Hematopoietic multipotent progenitor cell treated with erythropoietin and hydrocortisone succinate and interleukin-3 and kit ligand, for 8 days (in vitro differentiated cells): ENCODE measurements around the gene NPBWR2.
"Not testable (repeated sequence)": the region's sequence is repeated elsewhere in the genome, so short reads cannot be mapped to it uniquely, and the experiment has no call there.

Source experiments
- DNase-seq: peaks from one replicate; pipeline ENCODE4 v3.0.0-alpha.2; 2015

The NPBWR2 gene

DNA sequence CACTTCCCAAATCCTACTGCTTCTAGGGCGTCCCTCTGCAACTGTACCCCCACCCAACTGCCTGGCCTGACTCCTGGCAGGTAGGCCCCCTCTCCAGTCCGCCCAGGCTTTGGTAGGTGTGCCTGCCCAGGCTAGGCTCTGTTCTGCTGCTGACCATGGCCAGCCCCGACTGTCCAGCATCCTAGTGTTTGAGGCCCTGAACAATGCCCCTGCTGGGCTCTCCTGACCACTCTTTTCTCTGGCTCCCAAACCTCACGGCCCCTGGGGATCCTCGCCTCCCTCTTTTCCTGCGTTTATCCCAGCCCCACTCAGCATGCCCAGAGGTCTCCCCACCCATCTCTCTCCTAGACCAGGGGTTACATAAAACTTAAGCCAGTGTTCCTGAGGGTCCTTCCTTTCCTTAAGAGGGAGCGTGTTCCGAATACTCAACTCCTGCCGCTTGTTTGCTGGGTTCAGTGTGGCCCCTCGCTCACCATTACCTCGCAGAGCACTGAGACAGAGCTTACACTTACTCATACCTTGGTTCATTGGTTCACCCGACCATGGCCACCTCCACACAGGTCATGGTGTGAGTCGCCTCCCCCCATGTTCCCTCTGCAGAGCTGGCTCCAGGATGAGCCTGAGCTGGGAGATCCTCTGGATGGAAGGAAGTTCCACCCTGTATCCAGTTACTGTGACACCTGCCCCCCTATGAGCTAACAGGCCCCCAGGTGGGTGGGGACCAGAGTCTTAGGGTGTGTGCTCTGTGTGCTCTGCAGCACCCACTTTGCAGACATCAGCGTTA, 35.8 kb upstream of the NPBWR2 start:
- DNase-seq: no peak

DNA sequence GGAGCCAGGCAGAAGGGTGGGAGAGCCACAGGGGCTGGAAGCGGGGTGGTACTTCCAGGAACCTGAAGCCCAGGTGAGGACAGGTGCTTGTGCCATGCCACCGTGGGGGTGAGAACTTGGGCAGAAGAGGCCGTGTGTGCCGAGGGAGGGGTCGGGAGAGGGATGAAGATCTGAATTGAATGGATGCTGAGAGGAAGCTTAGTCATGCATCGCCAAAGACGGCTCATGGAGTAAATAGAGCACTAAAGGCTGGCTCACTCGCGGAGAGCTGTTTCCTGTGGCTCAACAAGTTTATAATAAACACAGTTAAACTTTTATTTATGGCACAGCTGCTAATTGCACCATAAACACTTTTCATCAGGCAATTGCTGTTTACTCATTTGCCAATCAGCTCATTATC, 35.2 kb upstream of the NPBWR2 start:
- DNase-seq: no peak

DNA sequence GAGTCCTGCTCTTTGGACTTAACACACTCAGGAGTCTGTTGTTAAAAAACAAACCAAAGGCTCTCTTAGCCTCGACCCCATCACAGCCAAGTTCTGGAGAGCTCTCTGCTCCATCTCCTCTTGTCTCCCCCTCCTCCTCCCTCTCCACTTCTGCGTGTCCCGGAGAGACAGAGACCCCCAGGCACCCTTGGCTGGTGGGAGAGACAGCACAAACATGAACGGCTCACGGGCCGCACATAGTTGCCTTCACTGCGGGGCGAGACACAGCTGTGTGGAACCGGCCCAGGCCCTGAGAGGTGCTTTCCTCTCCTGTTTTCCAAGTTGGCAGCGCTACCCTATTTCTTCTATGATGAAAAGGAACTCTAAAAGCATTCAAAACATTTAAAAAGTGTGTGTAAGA, 33.6 kb upstream of the NPBWR2 start:
- no peak for DNase-seq

DNA sequence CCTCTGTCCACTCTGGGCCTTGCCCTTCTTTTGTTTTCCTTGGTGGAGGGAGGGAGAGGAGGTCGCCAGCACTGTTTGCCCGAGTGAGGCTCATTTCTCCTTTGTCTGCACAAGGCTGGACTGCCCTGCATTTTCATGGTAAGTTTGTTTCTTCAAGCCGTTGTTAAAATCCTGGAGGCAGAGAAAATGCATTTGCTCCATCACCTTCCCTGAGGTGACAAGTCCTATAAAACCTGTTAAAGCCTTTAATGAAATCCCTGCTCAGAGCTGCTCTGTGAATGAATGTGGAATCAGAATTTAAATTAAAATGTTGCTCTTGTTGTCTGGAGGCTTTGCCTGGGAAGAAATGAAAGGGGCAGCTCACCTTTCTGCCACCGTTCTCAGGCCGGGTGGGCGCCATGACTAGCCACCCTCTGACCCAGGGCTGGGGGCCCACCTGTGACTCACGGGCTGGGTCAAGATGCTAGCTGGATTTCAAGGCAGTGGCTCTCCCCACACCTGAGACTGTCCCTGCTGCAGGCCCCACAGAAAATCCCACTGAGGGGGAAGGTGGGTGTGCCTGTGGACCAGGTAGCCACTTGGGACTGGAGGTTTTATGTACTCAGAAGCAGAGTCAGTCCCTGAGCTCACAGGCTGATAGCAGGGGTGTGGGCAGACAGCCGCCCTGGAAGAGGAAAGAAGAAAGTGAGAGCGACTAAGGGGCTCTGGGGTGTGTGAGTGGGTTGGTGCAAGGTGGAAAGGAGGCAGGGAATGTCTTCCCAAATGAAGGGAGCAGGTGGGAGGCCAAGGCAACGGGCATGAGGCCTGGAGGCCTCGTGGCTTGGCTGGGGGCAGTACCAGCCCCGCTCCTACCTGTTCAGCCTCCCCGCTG, 32.9 kb upstream of the NPBWR2 start:
- DNase-seq: no peak

DNA sequence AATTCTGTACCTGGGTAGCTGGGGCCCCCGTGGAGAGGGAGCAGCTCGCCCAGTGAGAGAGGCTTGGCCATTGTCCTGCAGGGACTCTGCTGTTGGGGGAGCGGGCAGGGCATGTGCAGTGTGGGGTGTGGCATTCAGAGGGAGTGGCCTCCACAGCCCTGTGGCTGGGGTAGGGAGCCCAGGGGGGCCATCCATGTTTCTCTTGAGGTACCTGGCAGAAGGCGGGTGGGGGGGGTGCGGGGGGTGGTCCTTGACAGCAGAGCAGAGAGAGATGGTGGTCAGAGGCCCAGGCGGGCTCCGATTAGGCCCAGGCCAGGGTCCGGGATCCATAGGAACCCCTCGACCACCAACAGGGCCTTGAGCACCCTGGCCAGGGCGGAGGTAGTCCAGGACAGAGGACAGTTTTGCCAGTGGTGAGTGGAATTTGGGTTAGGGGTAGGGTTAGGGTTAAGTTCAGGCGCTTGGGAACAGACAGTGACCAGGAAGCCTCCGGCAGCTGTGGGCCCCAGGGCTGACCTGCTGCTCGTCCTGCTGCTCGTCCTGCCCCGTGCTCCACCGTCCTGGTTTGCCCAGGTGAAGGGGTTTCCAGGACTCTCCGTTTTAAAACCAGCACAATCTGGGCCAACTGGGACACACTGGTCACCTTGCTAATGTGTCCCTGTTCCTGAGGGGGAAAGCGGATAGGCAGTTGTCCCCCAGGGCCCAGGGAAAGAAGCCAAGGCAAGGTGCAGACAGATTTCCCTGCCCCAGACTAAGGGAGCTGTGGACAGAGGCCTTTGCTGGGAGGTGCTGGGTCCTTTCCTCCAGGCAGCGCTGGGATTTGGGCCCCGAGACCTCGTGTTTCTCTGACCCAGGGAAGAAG, 32.1 kb upstream of the NPBWR2 start:
- no peak for DNase-seq

DNA sequence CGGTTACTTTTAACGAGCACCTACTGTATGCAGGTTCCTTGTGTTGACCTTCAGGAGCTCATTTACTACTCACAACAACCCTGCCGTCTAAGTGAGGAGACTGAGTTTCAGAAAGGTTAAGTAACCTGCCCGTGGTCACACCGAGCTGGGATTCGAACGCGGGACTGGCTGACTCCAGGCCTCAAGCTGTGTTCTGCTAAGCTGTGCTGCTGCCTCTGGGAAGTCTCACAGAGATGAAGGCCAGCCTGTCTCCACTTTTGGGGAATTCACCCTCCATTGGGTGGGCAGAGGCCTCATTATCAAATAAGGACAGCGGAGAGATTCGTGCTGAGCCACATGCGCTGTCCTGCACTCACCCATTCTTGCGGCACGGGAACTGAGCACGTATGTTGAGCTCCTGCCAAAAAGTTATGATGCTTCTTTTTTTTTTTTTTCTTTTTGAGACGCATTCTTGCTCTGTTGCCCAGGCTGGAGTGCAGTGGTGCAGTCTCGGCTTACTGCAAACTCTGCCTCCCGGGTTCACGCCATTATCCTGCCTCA, 31.0 kb upstream of the NPBWR2 start:
- no peak for DNase-seq

DNA sequence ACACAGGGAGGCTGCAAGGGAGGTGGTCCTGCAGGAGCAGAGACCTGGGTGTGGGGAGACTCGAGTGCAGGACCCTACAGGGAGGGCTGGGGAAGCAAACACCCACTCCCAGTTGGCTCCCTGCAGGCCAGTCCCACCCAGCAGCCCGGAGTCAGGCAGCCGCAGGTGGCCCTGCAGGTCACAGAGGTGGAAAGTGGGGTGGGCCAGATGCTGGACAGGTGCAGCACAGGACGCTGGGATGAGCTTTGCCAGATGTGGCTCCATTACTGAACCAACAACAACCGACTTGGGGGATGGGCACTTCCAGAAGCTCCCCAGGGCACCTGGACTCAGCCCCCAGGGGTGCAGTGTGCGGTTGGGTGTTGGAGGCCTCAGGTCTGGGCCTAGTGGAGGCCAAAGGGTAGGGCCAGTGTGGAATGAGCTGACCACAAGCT, 30.2 kb upstream of the NPBWR2 start:
- no peak for DNase-seq

DNA sequence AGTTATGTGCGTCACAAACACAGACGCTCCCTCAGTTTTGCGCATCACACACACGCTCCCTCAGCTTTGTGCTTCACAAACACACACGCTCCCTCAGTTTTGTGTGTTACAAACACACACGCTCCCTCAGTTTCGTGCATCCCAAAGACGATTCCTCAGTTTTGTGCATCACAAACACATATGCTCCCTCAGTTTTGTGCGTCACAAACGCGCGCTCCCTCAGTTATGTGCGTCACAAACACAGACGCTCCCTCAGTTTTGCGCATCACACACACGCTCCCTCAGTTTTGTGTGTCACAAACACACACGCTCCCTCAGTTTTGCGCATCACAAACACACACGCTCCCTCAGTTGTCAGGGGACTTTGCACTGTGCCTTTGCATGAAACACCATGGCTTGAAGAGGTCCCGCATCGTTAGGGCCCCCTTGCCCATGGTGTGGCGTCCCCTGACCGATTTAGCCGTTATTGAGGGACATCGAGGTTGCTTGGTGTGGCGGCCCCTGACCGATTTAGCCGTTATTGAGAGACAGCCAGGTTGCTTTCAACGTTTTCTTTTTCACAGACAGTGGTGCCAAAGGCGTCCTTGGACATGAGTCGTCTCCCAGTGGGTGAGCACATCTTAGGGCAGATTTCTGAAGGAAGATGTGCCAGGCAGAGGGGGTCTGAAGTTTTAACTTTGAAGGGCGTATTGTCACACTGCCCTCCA, 28.8 kb upstream of the NPBWR2 start:
- DNase-seq: no peak

DNA sequence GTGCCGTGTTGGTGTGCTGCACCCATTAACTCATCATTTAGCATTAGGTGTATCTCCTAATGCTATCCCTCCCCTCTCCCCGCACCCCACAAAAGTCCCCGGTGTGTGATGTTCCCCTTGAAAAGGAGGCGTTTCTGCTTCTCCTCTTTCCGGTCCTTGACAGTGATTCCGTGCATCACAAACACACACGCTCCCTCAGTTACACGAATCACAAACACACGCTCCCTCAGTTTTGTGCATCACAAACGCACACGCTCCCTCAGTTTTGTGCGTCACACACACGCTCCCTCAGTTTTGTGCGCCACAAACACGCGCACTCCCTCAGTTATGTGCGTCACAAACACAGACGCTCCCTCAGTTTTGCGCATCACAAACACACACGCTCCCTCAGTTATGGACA, 27.4 kb upstream of the NPBWR2 start:
- not testable (repeated sequence) for DNase-seq

DNA sequence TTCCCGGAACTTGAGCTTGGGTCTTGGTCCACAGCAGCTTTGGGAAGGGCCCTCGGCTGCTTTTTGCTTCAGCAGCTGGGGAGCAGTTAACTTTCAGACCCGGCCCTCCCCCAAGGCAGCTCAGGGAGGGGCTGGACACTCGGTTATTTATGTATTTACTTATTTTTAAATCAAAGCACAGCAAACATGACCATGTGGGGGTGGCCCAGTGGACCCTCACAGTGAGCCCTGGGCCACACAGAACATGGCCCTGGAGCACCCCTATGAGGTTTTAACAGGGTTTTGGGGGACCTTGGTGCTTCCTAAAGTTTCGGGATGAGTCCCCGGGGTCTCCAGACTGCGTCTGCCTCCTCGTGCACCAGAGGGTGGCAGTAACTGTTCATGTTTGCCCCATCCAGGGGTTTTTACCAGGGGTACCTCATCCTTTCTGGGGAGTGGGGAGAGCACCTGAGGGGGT, 26.6 kb upstream of the NPBWR2 start:
- DNase-seq: peak; percentile 6

DNA sequence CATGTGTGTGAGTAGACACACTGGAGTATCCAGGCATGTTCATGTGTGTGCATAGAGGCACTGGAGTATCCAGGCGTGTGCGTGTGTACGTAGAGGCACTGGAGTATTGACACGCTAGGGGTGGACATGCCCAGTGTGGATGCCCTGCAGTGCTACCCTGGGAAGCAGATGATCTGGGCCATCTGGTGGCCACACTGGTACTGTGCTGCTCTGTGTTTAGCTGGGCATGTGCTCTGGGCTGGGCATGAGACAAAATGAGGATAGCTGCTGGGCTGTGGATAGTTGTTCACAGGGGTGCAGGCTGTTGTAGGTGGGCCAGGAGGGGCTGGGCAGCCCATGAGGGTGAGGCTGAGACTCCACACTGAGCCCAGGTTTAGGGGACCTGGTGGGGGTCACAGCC, 24.0 kb upstream of the NPBWR2 start:
- peak; percentile 47 for DNase-seq

DNA sequence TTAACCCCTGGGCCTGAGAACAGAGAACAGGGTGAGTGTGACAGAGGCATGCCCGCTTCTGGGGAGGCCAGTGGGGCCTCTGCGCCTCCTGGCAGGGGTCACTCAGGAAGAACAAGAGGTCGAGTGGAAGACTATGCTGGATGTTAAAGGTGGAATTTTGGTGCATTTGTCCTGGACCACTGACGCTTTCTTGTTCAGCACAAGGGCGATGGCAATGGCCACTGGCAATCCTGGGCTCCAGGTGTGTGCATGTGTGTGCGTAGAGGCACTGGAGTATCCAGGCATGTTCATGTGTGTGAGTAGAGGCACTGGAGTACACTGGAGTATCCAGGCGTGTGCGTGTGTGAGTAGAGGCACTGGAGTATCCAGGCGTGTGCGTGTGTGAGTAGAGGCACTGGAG, 23.5 kb upstream of the NPBWR2 start:
- DNase-seq: no peak

DNA sequence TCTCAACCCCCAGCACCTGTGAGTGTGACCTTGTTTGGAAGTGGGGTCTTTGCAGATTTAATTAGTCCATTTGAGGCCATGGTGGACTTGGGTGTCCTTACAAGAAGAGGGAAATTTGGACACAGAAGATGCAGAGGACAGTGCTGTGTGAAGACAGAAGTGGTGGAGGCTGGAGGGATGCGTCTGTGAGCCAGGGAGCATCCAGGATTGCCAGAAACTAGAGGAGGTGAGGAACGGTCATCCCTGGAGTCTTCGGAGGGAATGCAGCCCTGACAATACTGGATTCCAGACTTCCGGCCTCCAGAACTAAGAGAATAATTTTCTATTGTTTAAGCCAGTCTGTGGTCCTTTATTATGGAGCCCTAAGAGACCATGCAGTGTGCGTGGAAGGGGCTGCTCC, 22.9 kb upstream of the NPBWR2 start:
- no peak for DNase-seq

DNA sequence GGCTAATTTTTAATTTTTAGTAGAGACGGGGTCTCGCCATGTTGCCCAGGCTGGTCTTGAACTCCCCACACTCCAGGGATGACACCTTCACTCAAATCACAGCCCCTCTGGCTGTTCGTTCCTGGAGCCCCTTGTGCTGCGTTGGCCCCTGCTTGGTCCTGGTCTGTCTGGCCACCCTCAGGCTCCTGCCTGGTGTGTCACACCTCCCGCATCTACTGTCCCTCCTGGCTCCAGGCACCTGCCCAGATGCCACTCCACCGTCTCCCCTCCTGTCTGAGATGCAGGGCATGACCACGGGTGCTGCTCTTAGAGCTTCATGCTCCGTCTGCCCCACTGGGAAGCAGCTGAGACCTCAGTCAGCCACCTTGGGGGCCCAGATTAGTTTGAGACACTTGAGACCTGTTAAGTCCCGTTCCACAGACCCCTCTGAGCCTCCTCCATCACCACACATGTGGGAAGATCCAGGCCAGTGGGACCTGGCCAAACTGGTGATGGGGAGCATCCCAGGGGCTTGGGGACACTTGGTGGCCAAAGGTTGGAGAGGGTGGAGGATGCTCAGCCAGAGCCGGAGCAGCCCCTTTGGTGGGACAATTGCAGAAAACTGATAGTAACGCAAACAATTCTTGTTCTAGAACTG, 21.9 kb upstream of the NPBWR2 start:
- no peak for DNase-seq

DNA sequence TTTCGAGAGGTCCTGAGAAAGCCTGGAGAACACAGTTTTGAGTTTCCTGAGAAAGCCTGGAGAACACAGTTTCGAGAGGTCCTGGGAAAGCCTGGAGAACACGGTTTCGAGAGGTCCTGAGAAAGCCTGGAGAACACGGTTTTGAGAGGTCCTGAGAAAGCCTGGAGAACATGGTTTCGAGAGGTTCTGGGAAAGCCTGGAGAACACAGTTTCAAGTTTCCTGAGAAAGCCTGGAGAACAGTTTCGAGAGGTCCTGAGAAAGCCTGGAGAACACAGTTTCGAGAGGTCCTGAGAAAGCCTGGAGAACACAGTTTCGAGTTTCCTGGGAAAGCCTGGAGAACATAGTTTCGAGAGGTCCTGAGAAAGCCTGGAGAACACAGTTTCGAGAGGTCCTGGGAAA, 16.2 kb upstream of the NPBWR2 start:
- not testable (repeated sequence) for DNase-seq

DNA sequence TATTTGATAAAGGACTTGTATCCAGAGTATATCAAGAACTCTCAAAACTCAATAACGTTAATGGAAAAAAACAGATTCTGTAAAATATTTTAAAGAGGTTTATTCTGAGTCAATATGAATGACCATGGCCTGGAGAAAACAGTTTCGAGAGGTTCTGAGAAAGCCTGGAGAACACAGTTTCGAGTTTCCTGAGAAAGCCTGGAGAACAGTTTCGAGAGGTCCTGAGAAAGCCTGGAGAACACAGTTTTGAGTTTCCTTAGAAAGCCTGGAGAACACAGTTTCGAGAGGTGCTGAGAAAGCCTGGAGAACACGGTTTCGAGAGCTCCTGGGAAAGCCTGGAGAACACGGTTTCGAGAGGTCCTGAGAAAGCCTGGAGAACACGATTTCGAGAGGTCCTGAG, 15.6 kb upstream of the NPBWR2 start:
- not testable (repeated sequence) for DNase-seq

DNA sequence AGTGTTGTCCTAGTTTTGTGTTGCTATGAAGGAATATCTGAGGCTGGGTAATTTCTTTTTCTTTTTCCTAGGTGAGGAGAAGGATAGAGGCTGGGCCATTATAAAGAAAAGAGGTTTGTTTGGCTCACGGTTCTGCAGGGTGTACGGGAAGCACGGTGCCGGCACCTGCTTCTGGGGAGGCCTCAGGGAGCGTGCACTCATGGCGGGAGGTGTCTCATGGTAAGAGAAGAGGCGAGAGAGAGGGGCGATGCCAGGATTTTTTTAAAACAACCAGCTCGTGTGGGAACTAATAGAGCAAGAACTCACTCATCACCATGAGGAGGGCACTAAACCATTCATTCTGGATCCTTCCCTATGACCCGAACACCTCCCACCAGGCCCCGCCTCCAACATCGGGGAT, 14.2 kb upstream of the NPBWR2 start:
- no peak for DNase-seq

DNA sequence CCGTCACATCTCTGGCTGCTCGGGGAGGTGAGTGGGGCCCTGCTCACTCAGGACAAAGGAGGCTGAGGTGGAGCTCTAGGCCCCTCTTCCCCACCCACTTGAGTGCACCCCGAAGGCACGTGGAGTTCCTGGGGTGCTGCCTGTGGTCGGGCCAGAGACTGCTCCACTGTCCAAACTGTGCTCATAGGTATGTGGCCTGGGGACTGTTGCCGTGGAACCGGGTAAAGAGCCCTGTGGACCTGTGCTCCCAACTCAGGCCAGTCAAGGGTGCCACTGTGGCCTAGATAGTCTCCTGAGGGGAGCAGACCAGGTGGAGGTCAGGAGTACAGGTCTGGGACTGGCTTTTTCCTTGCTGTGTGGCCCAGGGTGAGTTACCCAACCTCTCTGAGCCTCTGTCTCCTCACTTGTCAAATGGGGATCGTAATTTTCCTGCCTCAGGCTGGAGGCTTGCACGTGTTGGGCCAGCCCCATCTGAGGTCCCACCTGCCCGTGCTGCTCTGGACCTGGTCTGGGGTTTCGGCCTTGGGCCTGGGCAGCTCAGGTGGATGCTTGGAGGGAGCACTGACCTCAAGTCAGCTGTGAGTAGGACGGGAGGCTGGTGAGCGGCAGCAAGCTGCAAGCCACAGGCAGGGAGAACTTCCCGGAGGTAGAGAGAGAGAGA, 12.4 kb upstream of the NPBWR2 start:
- no peak for DNase-seq

DNA sequence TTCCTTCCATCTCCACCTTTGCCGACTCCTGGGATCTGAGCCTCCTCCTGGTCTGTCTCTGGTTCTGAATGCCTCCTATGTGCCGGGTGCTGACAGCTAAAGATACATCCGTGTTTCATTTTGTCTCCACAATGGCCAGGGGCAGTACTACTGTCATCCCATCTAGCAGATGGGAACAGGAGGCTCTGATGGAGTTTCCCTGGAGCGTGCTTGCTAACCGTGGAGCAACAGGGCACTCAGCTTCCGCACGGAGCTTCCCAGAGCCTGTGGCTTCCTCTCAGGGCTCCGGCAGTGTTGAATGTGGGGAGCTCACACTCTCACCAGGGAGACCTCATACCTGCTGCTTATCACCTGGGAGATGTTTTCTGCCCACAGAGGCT, 11.9 kb upstream of the NPBWR2 start:
- no peak for DNase-seq

DNA sequence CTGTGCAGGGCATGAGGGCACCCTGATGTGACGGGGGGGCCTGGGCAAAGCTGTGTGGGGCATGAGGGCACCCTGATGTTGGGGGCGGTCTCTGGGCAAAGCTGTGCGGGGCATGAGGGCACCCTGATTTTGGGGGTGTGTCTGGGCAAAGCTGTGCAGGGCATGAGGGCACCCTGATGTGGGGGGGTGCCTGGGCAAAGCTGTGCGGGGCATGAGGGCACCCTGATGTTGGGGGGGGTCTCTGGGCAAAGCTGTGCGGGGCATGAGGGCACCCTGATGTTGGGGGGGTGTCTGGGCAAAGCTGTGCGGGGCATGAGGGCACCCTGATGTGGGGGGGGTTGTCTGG, 10.0 kb upstream of the NPBWR2 start:
- DNase-seq: not testable (repeated sequence)
